GM12878 (cell line): ENCODE results near the gene ACSL3. TPM values are rescaled to one million over a fixed set of nuclear protein-coding genes. Genes with fewer than 3 reads are reported as not detected.

Experiments used
- ATAC-seq: fragments of 200-7000 bp; cut with Tn5 transposase; 3 replicates; pipeline ENCODE4 v1.9.1; 2020; ENCODE audit warnings: mild to moderate bottlenecking, moderate library complexity
- BruUV-seq: library from RNA; stranded (reverse); fragments of 400-500 nt; replicated peaks from 2 replicates; lab custom pipeline; 2021; lab: Mats Ljungman, UMichigan
- CTCF ChIA-PET: fragments of 300-600 bp; sonication (Branson Sonifier 250); formaldehyde crosslinking; extraction: SDS; loops from one replicate; lab custom pipeline; 2021; ENCODE audit warnings: inconsistent platforms; lab: Yijun Ruan, JAX
- POLR2A ChIA-PET: fragments of 350-600 bp; formaldehyde crosslinking; extraction: SDS; loops from one replicate; lab custom pipeline; 2021; ENCODE audit warnings: inconsistent platforms; lab: Charles Lee
- RAD21 ChIA-PET: fragments of 300-600 bp; sonication (Branson Sonifier 250); formaldehyde crosslinking; loops from one replicate; lab custom pipeline; 2023; ENCODE audit warnings: antibody characterized with exemption; ENCODE audit not compliant: unreplicated experiment; lab: Charles Lee
- SMC1A ChIA-PET: fragments of 300-600 bp; sonication (Branson Sonifier 250); formaldehyde crosslinking; loops from one replicate; lab custom pipeline; 2023; ENCODE audit not compliant: unreplicated experiment, uncharacterized antibody; lab: Charles Lee
- DNase-seq: peaks from one replicate; pipeline ENCODE4 v3.0.0-alpha.2; 2011; ENCODE audit warnings: low read depth, low spot score
- FAIRE-seq: peaks from 3 replicates; lab custom pipeline; 2011; peaks lifted over from hg19 to GRCh38; lab: Jason Lieb, UNC
- H2AFZ ChIP-seq: 2 replicates; pipeline ENCODE4 v1.6.0; 2011; ENCODE audit warnings: low read depth, low read length, control low read depth; ENCODE audit not compliant: control insufficient read depth
- H3K27ac ChIP-seq: 2 replicates; pipeline ENCODE4 v1.5.1; 2011; ENCODE audit warnings: control low read depth; ENCODE audit not compliant: control insufficient read depth, insufficient read depth
- H3K27me3 ChIP-seq, 2 experiments: replicated peaks in 1 of 2; 2 replicates each; pipeline versions ENCODE4 v1.6.0 to v1.6.1; 2011; ENCODE audit warnings: low read length in 1 of 2; ENCODE audit not compliant: control insufficient read depth in 2 of 2, insufficient read depth in 2 of 2
- H3K36me3 ChIP-seq, 2 experiments: 2 replicates each; pipeline ENCODE4 v1.5.1; 2011; ENCODE audit warnings: low read length in 1 of 2; ENCODE audit not compliant: control insufficient read depth in 2 of 2, insufficient read depth in 2 of 2
- H3K4me1 ChIP-seq: 2 replicates; pipeline ENCODE4 v1.6.1; 2011; ENCODE audit warnings: mild to moderate bottlenecking, low read length, moderate library complexity, mixed read lengths; ENCODE audit not compliant: control insufficient read depth, insufficient read depth
- H3K4me2 ChIP-seq: 2 replicates; pipeline ENCODE4 v1.6.0; 2011; ENCODE audit warnings: control low read depth; ENCODE audit not compliant: control insufficient read depth, insufficient read depth
- H3K4me3 ChIP-seq: fragments of 200-600 bp; sonication (generic); 2 replicates; pipeline ENCODE4 v1.5.1; 2016
- H3K79me2 ChIP-seq: 2 replicates; pipeline ENCODE4 v1.6.0; 2011; ENCODE audit warnings: low read length; ENCODE audit not compliant: control insufficient read depth, insufficient read depth
- H3K9ac ChIP-seq: 2 replicates; pipeline ENCODE4 v1.8.0; 2011; ENCODE audit warnings: low read length, control low read depth, mixed read lengths; ENCODE audit not compliant: control insufficient read depth, insufficient read depth
- H3K9me3 ChIP-seq: replicated peaks from 3 replicates; pipeline ENCODE4 v1.5.1; 2011; ENCODE audit warnings: mild to moderate bottlenecking, low read length; ENCODE audit not compliant: control insufficient read depth, insufficient read depth
- H4K20me1 ChIP-seq: 2 replicates; pipeline ENCODE4 v1.6.0; 2011; ENCODE audit not compliant: control insufficient read depth, insufficient read depth
- CREB1 ChIP-seq: IDR thresholded peaks from 2 replicates; pipeline ENCODE4 v1.6.1; 2012; ENCODE audit warnings: low read depth, mild to moderate bottlenecking, inconsistent platforms
- JUND ChIP-seq: IDR thresholded peaks from 2 replicates; pipeline ENCODE4 v1.6.1; 2012; ENCODE audit warnings: low read depth, mild to moderate bottlenecking, low read length, improper control_type of control experiment, moderate library complexity
- MYB ChIP-seq: fragments of 150-350 bp; IDR thresholded peaks from 2 replicates; pipeline ENCODE4 v1.6.1; 2014; ENCODE audit warnings: mild to moderate bottlenecking, low read depth, low read length, borderline replicate concordance
- NFXL1 ChIP-seq: fragments of 450-650 bp; IDR thresholded peaks from 2 replicates; pipeline ENCODE4 v1.6.1; 2017; ENCODE audit warnings: antibody characterized with exemption, mild to moderate bottlenecking, borderline replicate concordance
- SMC3 ChIP-seq: IDR thresholded peaks from 2 replicates; pipeline ENCODE4 v1.6.1; 2011; ENCODE audit warnings: low read length, improper control_type of control experiment, borderline replicate concordance
- SP1 ChIP-seq: IDR thresholded peaks from one replicate; pipeline ENCODE4 v1.6.1; 2011; ENCODE audit warnings: low read depth, low read length
- SUPT20H ChIP-seq: IDR thresholded peaks from 2 replicates; pipeline ENCODE4 v1.6.1; 2011; ENCODE audit warnings: low read depth, mild to moderate bottlenecking, low read length, moderate library complexity, borderline replicate concordance; ENCODE audit not compliant: control insufficient read depth
- TCF3 ChIP-seq: IDR thresholded peaks from 2 replicates; pipeline ENCODE4 v1.6.1; 2012; ENCODE audit warnings: low read depth, mild to moderate bottlenecking, low read length, borderline replicate concordance; ENCODE audit not compliant: insufficient read depth
- WGBS: methylation state at CpG from one replicate; pipeline ENCODE4 v1.1.6; 2016; ENCODE audit warnings: low lambda C conversion rate; ENCODE audit not compliant: insufficient replicate concordance, insufficient coverage; ENCODE audit errors: missing lambda C conversion rate; 5-methylcytosine and 5-hydroxymethylcytosine counted together
- in situ Hi-C: fragments of 300-500 bp; cut with MboI; formaldehyde crosslinking; loops from 9 replicates; pipeline ENCODE4 v1.14.3; 2018; ENCODE audit warnings: mixed read lengths
- intact Hi-C: fragments of 100-400 bp; cut with micrococcal nuclease; formaldehyde crosslinking; loops from one replicate; pipeline ENCODE4 v1.14.2; 2022; ENCODE audit not compliant: unreplicated experiment
- polyA plus RNA-seq, 11 experiments: library from polyadenylated mRNA; depleted of rRNA in 4 of 11; unstranded in 6 of 11; stranded (reverse) in 5 of 11; fragments of >200 nt; fragmentation: Nextera tagmentation in 4 of 11; fragmentation: Illumina TruSeq in 1 of 11; extraction: Ambion mirVana in 4 of 11; extraction: Trizol in 1 of 11; gene quantifications; 1 replicate in 1 of 11; 2 replicates in 10 of 11; pipeline versions ENCODE4 v1.2.1 to v1.2.3, GENCODE V29; 2011 to 2016; ENCODE audit warnings: inconsistent platforms in 2 of 11, missing spikeins in 2 of 11, low read depth in 1 of 11
- total RNA-seq, 4 experiments: library from RNA; depleted of rRNA in 3 of 4; stranded (reverse); fragments of >200 nt in 3 of 4; fragmentation: Illumina TruSeq in 1 of 4; extraction: Trizol in 1 of 4; gene quantifications; 2 replicates each; pipeline versions ENCODE4 v1.2.1 to v1.2.3, GENCODE V29; 2013 to 2021
- TF ChIP-seq, protein P1 (sequence below): fragments of 450-650 bp; IDR thresholded peaks from 2 replicates; pipeline ENCODE4 v1.6.1; 2016; ENCODE audit warnings: mild to moderate bottlenecking, moderate library complexity, borderline replicate concordance
- TF ChIP-seq, protein P2 (sequence below): fragments of 450-650 bp; IDR thresholded peaks from 2 replicates; pipeline ENCODE4 v1.6.1; 2017; ENCODE audit warnings: mild to moderate bottlenecking
- TF ChIP-seq, protein P3 (sequence below): fragments of 150-350 bp; IDR thresholded peaks from 2 replicates; pipeline ENCODE4 v1.6.1; 2014; ENCODE audit warnings: mild to moderate bottlenecking, low read depth, low read length
- TF ChIP-seq, protein P4 (sequence below): IDR thresholded peaks from 2 replicates; pipeline ENCODE4 v1.6.1; 2012; ENCODE audit warnings: low read depth, low read length, improper control_type of control experiment

Gene ACSL3
- total and polyA plus RNA-seq, 10 of the 15 experiments (the other 5 are each of a cell fraction or from before 2014, with no cell fraction given) = 15.6 to 83.9 (median 56.7) TPM

- FAIRE-seq = no peak
- ATAC-seq = no peak
- H4K20me1 ChIP-seq = no peaks in the 10 kb centered on the region
- no peaks in the 10 kb centered on the region for H3K4me1 ChIP-seq
- peaks cover 0 to 20% of the 10 kb centered on the region in 2 experiments; a peak in 3 of 4 replicates for H3K36me3 ChIP-seq
- H3K27ac ChIP-seq = no peak overlapping the region
- TSS peak; percentile 43 for BruUV-seq
- no peak overlapping the region for H3K4me3 ChIP-seq
- in situ Hi-C loops (no loop called here), intact Hi-C loops (no loop called here)
- no peaks in the 10 kb centered on the region for H3K27me3 ChIP-seq
- H3K9me3 ChIP-seq = no peaks in the 10 kb centered on the region
- DNase-seq = no peak
- ChIA-PET RAD21 (no interaction called here), POLR2A (no interaction called here), CTCF (interaction anchor here (2.7 to 4.5 kb wide), 2 partner anchors 11 to 13 kb away, joined by 9 to 25 read pairs; no protein-coding TSS in a partner anchor), SMC1A (no interaction called here)
- H3K79me2 ChIP-seq = no peaks in the 10 kb centered on the region
- no peak overlapping the region for H2AFZ ChIP-seq
- no peak overlapping the region for H3K9ac ChIP-seq
- over 99% methylated on average over 6 of the region's 6 CpGs for WGBS
- H3K4me2 ChIP-seq = no peak overlapping the region
- TF ChIP-seq SUPT20H (no peak), TCF3 (no peak), SMC3 (no peak), NFXL1 (no peak), CREB1 (no peak), JUND (no peak), MYB (no peak), SP1 (no peak)
- TF ChIP-seq, protein P1, sequence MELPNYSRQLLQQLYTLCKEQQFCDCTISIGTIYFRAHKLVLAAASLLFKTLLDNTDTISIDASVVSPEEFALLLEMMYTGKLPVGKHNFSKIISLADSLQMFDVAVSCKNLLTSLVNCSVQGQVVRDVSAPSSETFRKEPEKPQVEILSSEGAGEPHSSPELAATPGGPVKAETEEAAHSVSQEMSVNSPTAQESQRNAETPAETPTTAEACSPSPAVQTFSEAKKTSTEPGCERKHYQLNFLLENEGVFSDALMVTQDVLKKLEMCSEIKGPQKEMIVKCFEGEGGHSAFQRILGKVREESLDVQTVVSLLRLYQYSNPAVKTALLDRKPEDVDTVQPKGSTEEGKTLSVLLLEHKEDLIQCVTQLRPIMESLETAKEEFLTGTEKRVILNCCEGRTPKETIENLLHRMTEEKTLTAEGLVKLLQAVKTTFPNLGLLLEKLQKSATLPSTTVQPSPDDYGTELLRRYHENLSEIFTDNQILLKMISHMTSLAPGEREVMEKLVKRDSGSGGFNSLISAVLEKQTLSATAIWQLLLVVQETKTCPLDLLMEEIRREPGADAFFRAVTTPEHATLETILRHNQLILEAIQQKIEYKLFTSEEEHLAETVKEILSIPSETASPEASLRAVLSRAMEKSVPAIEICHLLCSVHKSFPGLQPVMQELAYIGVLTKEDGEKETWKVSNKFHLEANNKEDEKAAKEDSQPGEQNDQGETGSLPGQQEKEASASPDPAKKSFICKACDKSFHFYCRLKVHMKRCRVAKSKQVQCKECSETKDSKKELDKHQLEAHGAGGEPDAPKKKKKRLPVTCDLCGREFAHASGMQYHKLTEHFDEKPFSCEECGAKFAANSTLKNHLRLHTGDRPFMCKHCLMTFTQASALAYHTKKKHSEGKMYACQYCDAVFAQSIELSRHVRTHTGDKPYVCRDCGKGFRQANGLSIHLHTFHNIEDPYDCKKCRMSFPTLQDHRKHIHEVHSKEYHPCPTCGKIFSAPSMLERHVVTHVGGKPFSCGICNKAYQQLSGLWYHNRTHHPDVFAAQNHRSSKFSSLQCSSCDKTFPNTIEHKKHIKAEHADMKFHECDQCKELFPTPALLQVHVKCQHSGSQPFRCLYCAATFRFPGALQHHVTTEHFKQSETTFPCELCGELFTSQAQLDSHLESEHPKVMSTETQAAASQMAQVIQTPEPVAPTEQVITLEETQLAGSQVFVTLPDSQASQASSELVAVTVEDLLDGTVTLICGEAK = no peak
- TF ChIP-seq, protein P2, sequence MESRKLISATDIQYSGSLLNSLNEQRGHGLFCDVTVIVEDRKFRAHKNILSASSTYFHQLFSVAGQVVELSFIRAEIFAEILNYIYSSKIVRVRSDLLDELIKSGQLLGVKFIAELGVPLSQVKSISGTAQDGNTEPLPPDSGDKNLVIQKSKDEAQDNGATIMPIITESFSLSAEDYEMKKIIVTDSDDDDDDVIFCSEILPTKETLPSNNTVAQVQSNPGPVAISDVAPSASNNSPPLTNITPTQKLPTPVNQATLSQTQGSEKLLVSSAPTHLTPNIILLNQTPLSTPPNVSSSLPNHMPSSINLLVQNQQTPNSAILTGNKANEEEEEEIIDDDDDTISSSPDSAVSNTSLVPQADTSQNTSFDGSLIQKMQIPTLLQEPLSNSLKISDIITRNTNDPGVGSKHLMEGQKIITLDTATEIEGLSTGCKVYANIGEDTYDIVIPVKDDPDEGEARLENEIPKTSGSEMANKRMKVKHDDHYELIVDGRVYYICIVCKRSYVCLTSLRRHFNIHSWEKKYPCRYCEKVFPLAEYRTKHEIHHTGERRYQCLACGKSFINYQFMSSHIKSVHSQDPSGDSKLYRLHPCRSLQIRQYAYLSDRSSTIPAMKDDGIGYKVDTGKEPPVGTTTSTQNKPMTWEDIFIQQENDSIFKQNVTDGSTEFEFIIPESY = no peak
- TF ChIP-seq, protein P3, sequence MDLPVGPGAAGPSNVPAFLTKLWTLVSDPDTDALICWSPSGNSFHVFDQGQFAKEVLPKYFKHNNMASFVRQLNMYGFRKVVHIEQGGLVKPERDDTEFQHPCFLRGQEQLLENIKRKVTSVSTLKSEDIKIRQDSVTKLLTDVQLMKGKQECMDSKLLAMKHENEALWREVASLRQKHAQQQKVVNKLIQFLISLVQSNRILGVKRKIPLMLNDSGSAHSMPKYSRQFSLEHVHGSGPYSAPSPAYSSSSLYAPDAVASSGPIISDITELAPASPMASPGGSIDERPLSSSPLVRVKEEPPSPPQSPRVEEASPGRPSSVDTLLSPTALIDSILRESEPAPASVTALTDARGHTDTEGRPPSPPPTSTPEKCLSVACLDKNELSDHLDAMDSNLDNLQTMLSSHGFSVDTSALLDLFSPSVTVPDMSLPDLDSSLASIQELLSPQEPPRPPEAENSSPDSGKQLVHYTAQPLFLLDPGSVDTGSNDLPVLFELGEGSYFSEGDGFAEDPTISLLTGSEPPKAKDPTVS = no peak
- TF ChIP-seq, protein P4, sequence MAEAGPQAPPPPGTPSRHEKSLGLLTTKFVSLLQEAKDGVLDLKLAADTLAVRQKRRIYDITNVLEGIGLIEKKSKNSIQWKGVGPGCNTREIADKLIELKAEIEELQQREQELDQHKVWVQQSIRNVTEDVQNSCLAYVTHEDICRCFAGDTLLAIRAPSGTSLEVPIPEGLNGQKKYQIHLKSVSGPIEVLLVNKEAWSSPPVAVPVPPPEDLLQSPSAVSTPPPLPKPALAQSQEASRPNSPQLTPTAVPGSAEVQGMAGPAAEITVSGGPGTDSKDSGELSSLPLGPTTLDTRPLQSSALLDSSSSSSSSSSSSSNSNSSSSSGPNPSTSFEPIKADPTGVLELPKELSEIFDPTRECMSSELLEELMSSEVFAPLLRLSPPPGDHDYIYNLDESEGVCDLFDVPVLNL = no peak
Measured at GRCh38 chr2:222928335-222928734, 67.5 kb downstream of the ACSL3 start.
